Measurements from ENCODE around the gene EFNA2.

DNA sequence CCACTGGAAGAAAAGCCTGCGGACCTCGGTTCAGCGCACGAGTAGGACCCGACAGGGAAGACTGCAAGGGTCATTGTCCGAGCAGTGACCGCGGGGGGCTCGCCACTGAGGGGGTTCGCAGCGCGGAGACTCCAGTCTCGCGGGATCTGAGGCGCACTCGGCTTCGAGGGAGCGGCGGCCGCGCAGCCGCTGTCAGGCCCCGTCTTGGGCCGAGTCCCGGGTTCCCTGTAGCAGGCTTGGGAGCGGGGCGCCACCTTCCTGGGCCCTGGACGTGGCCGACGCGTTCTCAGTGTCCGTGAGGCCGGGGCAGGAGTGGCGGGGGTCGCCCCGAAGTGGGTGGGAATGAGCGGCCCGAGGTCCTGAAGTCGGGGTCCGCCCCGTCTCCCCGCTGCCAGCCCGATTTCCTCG is 10.8 kb upstream of the EFNA2 start:
- TF ChIP-seq, protein P1, sequence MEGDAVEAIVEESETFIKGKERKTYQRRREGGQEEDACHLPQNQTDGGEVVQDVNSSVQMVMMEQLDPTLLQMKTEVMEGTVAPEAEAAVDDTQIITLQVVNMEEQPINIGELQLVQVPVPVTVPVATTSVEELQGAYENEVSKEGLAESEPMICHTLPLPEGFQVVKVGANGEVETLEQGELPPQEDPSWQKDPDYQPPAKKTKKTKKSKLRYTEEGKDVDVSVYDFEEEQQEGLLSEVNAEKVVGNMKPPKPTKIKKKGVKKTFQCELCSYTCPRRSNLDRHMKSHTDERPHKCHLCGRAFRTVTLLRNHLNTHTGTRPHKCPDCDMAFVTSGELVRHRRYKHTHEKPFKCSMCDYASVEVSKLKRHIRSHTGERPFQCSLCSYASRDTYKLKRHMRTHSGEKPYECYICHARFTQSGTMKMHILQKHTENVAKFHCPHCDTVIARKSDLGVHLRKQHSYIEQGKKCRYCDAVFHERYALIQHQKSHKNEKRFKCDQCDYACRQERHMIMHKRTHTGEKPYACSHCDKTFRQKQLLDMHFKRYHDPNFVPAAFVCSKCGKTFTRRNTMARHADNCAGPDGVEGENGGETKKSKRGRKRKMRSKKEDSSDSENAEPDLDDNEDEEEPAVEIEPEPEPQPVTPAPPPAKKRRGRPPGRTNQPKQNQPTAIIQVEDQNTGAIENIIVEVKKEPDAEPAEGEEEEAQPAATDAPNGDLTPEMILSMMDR (IDR thresholded peaks at IDR 0.05): no peak
- TF ChIP-seq POLR2AphosphoS5 (IDR thresholded peaks at IDR 0.05) (no peak), POLR2A (IDR thresholded peaks at IDR 0.05; ENCODE audit: low read depth) (peak; percentile 28)
